Stimulated activated CD4-positive, alpha-beta T cell treated with anti-CD3 and anti-CD28 coated beads, Interleukin-4, amount 100 ng/mL, for 1 hour (primary cell): Measurements from ENCODE around the gene PLXNC1.

Experiments
- DNase-seq: peaks from one replicate; pipeline ENCODE4 v3.0.0-alpha.2; 2020

The PLXNC1 gene

GRCh38 chr12:94269316-94269999 lies 121.1 kb downstream of the PLXNC1 start:
- DNase-seq, result no peak

- no peak for DNase-seq
Measured at GRCh38 chr12:94271351-94271750, 123.0 kb downstream of the PLXNC1 start.

- no peak for DNase-seq
Measured at GRCh38 chr12:94272280-94272679, 123.9 kb downstream of the PLXNC1 start.

- no peak for DNase-seq
Measured at GRCh38 chr12:94273272-94273671, 124.9 kb downstream of the PLXNC1 start.

- no peak for DNase-seq
Measured at GRCh38 chr12:94276725-94277124, 128.3 kb downstream of the PLXNC1 start.

DNA sequence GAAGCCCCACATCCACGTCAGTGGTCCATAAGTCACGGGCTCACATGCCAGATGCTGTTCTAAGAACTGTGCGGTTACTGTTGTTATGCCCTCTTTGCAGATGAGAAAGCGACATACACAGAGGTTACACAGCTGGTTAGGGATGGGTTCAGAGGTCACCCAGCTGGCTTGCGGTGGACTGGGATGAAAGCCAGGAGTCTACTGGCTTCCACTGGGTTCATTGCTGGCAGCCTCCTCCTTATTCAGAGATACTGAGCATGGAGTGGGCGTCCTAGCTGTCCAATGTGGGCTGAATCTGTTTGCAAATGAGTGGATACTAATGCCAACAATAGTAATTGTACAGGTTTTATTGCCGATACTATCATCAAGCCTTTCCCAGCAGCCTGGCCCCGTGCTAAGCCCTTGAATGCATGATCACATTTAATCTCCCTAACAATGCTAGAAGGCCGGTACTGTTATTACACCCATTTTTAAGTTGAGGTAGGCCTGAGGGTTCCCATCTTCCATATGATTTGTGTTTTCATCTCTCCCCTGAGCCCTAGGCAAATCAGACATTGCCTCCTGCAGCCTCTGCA lies 129.1 kb downstream of the PLXNC1 start:
- no peak for DNase-seq

GRCh38 chr12:94280063-94280462 lies 131.7 kb downstream of the PLXNC1 start:
- DNase-seq, result no peak

- peak; percentile 17 for DNase-seq
Measured at GRCh38 chr12:94282675-94283074, 134.3 kb downstream of the PLXNC1 start.

DNA sequence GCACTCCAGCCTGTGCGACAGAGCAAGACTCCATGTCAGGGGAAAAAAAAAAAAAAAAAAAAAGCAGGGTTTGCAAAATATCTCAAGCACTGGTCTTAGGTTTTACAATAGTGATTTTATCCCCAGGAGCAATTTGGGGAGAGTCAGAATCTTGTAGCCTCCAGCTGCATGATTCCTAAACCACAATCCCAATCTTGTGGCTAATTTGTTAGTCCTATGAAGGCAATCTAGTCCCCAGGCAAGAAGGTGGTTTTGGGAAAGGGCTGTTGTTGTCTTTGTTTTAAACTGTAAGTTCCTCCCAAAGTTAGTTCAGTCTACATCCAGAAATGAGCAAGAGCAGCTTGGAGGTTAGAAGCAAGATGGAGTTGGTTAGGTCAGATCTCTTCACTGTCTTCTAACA lies 135.7 kb downstream of the PLXNC1 start:
- no peak for DNase-seq

GRCh38 chr12:94284859-94285258 lies 136.5 kb downstream of the PLXNC1 start:
- DNase-seq, result no peak

- no peak for DNase-seq
Measured at GRCh38 chr12:94285943-94286582, 137.7 kb downstream of the PLXNC1 start.

DNA sequence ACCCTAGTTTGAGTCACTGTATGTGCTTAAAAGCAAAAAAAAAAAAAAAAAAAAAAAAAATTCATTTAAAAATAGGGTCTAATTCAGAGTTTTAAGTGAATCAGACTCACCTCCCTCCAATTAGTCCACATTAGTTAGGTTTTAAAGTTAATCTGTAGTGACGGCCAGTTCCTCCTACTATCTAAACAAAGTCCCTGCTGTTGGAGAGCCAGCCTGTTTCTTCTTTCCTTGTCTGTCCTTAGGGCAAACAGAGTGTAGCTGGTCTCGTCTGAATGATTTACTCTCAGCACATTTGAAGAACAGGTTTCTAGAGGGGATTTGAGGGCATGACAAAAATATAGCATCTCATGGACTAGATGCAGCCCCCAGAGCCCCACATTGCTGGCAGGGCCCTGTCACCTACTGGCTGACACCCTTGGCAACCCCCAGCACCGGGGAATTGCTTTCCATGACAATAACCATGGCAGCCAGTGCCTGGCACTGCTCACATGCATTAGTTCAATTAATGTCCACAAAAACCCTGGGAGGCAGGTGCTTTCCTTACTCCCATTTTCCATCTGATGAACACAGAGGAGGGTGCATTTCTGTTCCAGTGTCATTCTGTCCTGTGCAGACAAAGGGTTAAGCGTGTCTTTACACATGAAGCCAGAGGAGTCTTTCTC lies 138.3 kb downstream of the PLXNC1 start:
- DNase-seq, result no peak

DNA sequence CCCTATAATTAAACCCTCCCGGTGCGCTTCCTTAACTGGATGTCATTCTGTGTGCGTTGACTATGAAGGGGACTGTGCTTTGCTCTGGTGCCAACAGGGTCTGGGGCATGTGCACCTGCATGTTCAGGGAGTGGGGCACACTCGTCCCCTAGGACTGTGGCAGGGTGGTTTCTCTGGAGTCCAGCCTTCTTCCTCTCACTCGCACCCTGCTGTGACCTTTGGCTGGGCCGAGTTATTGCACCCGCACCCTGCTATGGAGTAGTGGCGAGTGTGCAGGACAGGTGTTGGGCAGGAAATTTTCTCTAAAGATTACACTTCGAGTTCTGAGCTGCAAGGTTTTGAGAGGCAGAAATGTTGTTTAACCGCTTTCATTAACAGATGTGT lies 138.9 kb downstream of the PLXNC1 start:
- DNase-seq, result no peak

DNA sequence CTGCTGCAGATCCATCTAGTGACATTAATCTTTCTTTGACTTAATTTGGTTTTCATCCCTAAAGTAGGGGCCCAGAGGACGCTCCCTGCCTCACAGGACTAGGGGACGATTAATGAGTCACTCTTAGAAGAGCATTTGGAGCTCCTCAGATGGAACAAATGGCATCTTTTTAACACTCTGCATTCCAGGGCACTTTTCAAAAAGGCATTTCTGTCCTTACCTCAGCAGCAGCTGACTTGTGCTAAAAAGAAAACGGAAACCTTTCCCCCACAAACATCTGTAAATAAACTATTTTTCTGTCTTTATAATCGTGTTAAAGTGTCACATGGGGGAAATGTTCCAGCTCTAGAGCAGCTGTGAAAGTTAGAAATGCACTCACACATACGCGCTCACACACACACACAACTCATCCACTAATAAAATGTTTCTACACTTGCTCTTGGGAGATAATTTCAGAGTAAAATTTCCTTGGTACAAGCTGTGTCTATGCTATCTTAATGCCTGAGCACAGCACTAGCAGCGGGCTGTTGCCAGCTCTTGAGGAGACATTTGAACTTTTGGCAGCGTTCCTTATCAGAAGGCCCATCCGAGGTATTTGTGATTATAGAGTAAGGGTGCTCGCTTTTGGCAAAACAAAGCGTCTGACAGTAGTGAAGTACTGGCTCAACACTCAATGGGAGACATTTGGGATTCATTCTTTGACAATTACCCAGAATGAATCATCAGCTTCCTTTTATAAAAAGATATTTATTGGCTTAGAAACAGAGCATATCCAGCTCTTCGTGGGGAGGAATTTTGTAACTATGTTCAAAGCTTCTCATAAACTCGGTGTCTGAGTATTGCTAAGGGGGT lies 141.3 kb downstream of the PLXNC1 start:
- DNase-seq, result no peak

- DNase-seq, result no peak
Measured at GRCh38 chr12:94290353-94290752, 142.0 kb downstream of the PLXNC1 start.

DNA sequence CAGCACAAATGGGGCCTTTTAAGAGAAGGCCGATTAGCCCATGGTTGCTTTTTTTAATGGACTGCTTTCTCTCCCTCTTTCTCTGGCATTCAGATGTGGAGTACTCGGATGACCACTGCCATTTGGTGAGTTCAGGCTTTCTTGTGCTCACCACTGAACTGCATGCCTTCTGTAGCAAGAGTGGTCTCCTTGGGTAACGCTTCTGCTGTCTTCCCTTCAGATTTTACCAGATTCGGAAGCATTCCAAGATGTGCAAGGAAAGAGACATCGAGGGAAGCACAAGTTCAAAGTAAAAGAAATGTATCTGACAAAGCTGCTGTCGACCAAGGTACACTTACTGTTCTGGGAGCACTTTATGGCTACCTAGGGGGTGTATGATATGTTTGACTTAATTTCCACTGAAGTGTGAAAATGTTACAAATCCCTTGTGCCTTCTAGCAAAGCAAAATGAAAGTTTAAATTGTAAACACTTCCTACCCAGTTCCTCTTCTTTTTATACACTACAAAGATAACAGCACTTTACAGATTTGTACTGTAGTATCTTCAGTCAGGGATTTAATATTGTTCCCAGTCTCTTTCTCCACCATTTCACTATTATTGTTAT lies 148.8 kb downstream of the PLXNC1 start:
- no peak for DNase-seq

GRCh38 chr12:94297876-94298505 lies 149.6 kb downstream of the PLXNC1 start:
- no peak for DNase-seq

- DNase-seq, result no peak
Measured at GRCh38 chr12:94299846-94300245, 151.5 kb downstream of the PLXNC1 start.

- no peak for DNase-seq
Measured at GRCh38 chr12:94304012-94304411, 155.6 kb downstream of the PLXNC1 start.

DNA sequence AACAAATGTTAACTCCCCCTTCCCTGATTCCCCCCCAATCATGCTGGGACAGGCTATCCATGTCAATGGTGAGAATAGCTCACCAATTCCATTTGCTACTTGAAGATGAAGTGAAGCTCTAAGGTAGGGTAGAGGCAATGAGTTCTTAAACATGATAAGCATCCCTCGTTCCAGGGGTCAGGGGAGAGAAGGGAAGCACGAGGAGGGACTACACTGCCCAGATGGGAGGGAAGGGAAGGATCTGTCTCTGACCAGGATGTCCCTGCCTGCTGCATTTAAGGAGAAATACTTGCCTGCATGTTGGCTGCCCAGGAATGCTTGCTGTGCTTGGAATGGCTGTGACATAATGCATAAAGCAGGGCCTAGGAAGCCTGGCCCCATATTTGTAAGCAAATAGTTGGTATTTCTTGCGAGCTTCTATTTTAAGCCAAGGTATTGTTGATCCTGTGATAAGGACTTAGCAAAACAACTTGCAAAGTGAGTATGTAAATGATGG lies 156.2 kb downstream of the PLXNC1 start:
- DNase-seq, result no peak

DNA sequence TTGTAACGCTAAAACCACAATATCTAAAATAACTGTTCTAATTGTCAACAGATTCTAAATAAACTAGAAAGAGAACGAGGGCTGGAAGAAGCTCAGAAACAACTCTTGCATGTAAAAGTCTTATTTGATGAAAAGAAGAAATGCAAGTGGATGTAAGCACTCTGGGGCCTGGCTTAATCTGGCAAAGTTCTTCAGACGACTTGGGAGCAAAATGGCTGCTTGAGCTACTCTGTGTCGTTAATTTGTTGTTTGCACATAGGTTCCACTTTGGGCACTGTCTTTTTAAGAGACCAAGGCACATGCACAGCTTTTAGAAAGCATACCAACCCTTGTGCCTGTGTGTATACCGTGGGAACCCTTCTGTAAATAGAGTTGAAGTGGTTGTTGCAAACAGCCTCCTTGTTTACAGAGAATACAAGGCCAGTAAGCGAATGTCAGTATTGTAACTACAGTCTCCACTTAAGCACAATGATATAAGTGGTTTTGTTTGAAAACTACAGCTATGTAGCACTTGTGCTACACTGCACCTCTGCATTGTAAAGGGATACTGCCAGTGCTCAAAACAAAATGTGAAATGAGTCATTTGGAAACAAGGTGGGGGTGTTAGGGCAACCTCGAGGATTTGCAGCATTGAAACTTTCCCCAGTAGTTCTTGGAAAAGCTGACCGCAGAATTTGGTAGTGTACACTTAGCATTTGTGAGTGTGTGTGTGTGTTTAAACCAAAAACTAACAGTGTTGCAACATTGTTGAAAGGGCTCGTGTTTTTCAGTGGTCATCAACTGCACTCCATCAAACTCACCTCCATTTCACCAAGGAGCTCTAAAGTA lies 157.0 kb downstream of the PLXNC1 start:
- DNase-seq, result no peak
